NCI-H1436 (cell line): ENCODE measurements around the gene TUBD1.

ENCODE experiments used
- DNase-seq: peaks from one replicate; lab custom pipeline; 2025; lab: John Stamatoyannopoulos, UW

TUBD1 gene

GRCh38 chr17:59825533-59826322, 67.0 kb downstream of the TUBD1 start:
- DNase-seq: no peak

GRCh38 chr17:59815965-59816364, 76.8 kb downstream of the TUBD1 start:
- no peak for DNase-seq

- DNase-seq: no peak
Observed at GRCh38 chr17:59814685-59815084, 78.1 kb downstream of the TUBD1 start.

- DNase-seq: no peak
Observed at GRCh38 chr17:59814276-59814675, 78.5 kb downstream of the TUBD1 start.

GRCh38 chr17:59812139-59812538, 80.6 kb downstream of the TUBD1 start:
- no peak for DNase-seq

- DNase-seq: no peak
Observed at GRCh38 chr17:59811209-59811608, 81.5 kb downstream of the TUBD1 start.

GRCh38 chr17:59810894-59811153, 81.9 kb downstream of the TUBD1 start:
- DNase-seq: no peak
